IMR-90 (cell line): Measurements from ENCODE around the gene ACTN1. TPM values are rescaled to one million over a fixed set of nuclear protein-coding genes. Genes with fewer than 3 reads are reported as not detected.

ENCODE experiments used
- ATAC-seq: fragments of 200-7000 bp; cut with Tn5 transposase; 2 replicates; pipeline ENCODE4 v1.9.1; 2020; ENCODE audit warnings: low read depth, mild to moderate bottlenecking, moderate library complexity
- BruUV-seq: library from RNA; stranded (reverse); fragments of 400-500 nt; replicated peaks from 2 replicates; lab custom pipeline; 2021; lab: Mats Ljungman, UMichigan
- CTCF ChIA-PET: fragments of 300-600 bp; formaldehyde crosslinking; extraction: SDS; loops from one replicate; lab custom pipeline; 2021; ENCODE audit warnings: antibody characterized with exemption; lab: Yijun Ruan, JAX
- POLR2A ChIA-PET: fragments of 300-600 bp; sonication (Branson Sonifier 250); formaldehyde crosslinking; loops from one replicate; lab custom pipeline; 2022; ENCODE audit warnings: antibody characterized with exemption; ENCODE audit not compliant: unreplicated experiment; lab: Charles Lee
- DNase-seq: peaks from one replicate; pipeline ENCODE4 v3.0.0; 2013
- H2AFZ ChIP-seq: replicated peaks from 2 replicates; pipeline ENCODE3; 2013; ENCODE audit warnings: low read length, mild to moderate bottlenecking; ENCODE audit not compliant: poor library complexity
- H2AK5ac ChIP-seq: 2 replicates; pipeline ENCODE4 v1.6.1; 2013; ENCODE audit warnings: low read depth, low read length, inconsistent platforms
- H2AK9ac ChIP-seq: replicated peaks from 2 replicates; pipeline ENCODE3; 2013; ENCODE audit warnings: mild to moderate bottlenecking, low read depth, low read length, moderate library complexity; ENCODE audit not compliant: poor library complexity
- H2BK120ac ChIP-seq: 2 replicates; pipeline ENCODE4 v1.6.1; 2013; ENCODE audit warnings: low read depth, low read length, inconsistent platforms
- H2BK15ac ChIP-seq: 3 replicates; pipeline ENCODE4 v1.6.1; 2013; ENCODE audit warnings: low read depth, low read length, inconsistent platforms
- H2BK20ac ChIP-seq: 2 replicates; pipeline ENCODE4 v1.6.1; 2013; ENCODE audit warnings: low read depth, mild to moderate bottlenecking, inconsistent platforms, low read length, moderate library complexity
- H2BK5ac ChIP-seq: 2 replicates; pipeline ENCODE4 v1.6.1; 2013; ENCODE audit warnings: mild to moderate bottlenecking, low read depth, low read length, inconsistent platforms; ENCODE audit not compliant: poor library complexity, severe bottlenecking
- H3K14ac ChIP-seq: replicated peaks from 2 replicates; pipeline ENCODE4 v1.6.1; 2013; ENCODE audit warnings: low read depth, low read length, inconsistent platforms
- H3K18ac ChIP-seq: 2 replicates; pipeline ENCODE4 v1.6.1; 2013; ENCODE audit warnings: low read depth, low read length, control low read depth
- H3K23ac ChIP-seq: 2 replicates; pipeline ENCODE4 v1.6.1; 2013; ENCODE audit warnings: low read depth, low read length, inconsistent platforms
- H3K27ac ChIP-seq: 2 replicates; pipeline ENCODE4 v1.5.1; 2013; ENCODE audit warnings: mild to moderate bottlenecking, control low read depth, low read length; ENCODE audit not compliant: insufficient read depth
- H3K27me3 ChIP-seq: 2 replicates; pipeline ENCODE4 v1.6.1; 2013; ENCODE audit warnings: low read length; ENCODE audit not compliant: control insufficient read depth, insufficient read depth
- H3K36me3 ChIP-seq: 2 replicates; pipeline ENCODE4 v1.6.1; 2013; ENCODE audit warnings: low read length, mixed read lengths; ENCODE audit not compliant: control insufficient read depth, insufficient read depth
- H3K4ac ChIP-seq: 2 replicates; pipeline ENCODE4 v1.6.1; 2013; ENCODE audit warnings: low read depth, low read length, inconsistent platforms
- H3K4me1 ChIP-seq: 2 replicates; pipeline ENCODE4 v1.6.1; 2013; ENCODE audit warnings: low read length, mixed read lengths; ENCODE audit not compliant: control insufficient read depth, insufficient read depth
- H3K4me2 ChIP-seq: 2 replicates; pipeline ENCODE4 v1.6.1; 2013; ENCODE audit warnings: low read depth, mild to moderate bottlenecking, control low read depth, low read length, moderate library complexity
- H3K4me3 ChIP-seq: 2 replicates; pipeline ENCODE4 v1.5.1; 2013; ENCODE audit warnings: low read depth, mild to moderate bottlenecking, control low read depth, low read length, moderate library complexity; ENCODE audit not compliant: insufficient read depth
- H3K56ac ChIP-seq: 2 replicates; pipeline ENCODE4 v1.6.1; 2013; ENCODE audit warnings: low read length, inconsistent platforms; ENCODE audit not compliant: insufficient read depth; ENCODE audit errors: extremely low read depth
- H3K79me1 ChIP-seq, 2 experiments: 2 replicates each; pipeline ENCODE4 v1.6.1; 2013; ENCODE audit warnings: low read length in 2 of 2, inconsistent platforms in 1 of 2, low read depth in 1 of 2
- H3K9ac ChIP-seq: 2 replicates; pipeline ENCODE4 v1.6.1; 2013; ENCODE audit warnings: low read depth, low read length, control low read depth
- H3K9me1 ChIP-seq: 2 replicates; pipeline ENCODE4 v1.6.1; 2013; ENCODE audit warnings: low read length, inconsistent platforms; ENCODE audit not compliant: insufficient read depth
- H3K9me3 ChIP-seq: 2 replicates; pipeline ENCODE4 v1.6.1; 2013; ENCODE audit warnings: low read length; ENCODE audit not compliant: control insufficient read depth, insufficient read depth
- H4K20me1 ChIP-seq: 2 replicates; pipeline ENCODE4 v1.6.1; 2013; ENCODE audit warnings: low read length, inconsistent platforms; ENCODE audit not compliant: insufficient read depth
- H4K5ac ChIP-seq: 2 replicates; pipeline ENCODE4 v1.6.1; 2013; ENCODE audit warnings: mild to moderate bottlenecking, low read depth, low read length, control low read depth
- H4K8ac ChIP-seq, 2 experiments: 2 replicates each; pipeline ENCODE4 v1.6.1; 2013; ENCODE audit warnings: low read depth in 2 of 2, low read length in 2 of 2, control low read depth in 1 of 2, inconsistent platforms in 1 of 2
- H4K91ac ChIP-seq: 2 replicates; pipeline ENCODE4 v1.6.1; 2013; ENCODE audit warnings: low read depth, low read length, inconsistent platforms; ENCODE audit not compliant: insufficient read depth
- BHLHE40 ChIP-seq: fragments of 150-350 bp; IDR thresholded peaks from 2 replicates; pipeline ENCODE4 v1.6.1; 2016; ENCODE audit warnings: mild to moderate bottlenecking, low read depth, low read length
- CEBPB ChIP-seq: IDR thresholded peaks from 2 replicates; pipeline ENCODE4 v1.6.1; 2012; ENCODE audit warnings: low read depth, low read length, improper control_type of control experiment
- FOS ChIP-seq: fragments of 150-350 bp; IDR thresholded peaks from 2 replicates; pipeline ENCODE4 v1.6.1; 2016; ENCODE audit warnings: low read depth, low read length
- MAFK ChIP-seq: IDR thresholded peaks from 2 replicates; pipeline ENCODE4 v1.6.1; 2012; ENCODE audit warnings: low read depth, low read length, improper control_type of control experiment
- MAZ ChIP-seq: IDR thresholded peaks from 2 replicates; pipeline ENCODE4 v1.6.1; 2012; ENCODE audit warnings: low read depth, mild to moderate bottlenecking, low read length, improper control_type of control experiment, moderate library complexity, borderline replicate concordance
- NFE2L2 ChIP-seq: fragments of 150-350 bp; IDR thresholded peaks from 2 replicates; pipeline ENCODE4 v1.6.1; 2016; ENCODE audit warnings: low read depth, mild to moderate bottlenecking, low read length
- POLR2A ChIP-seq: IDR thresholded peaks from 2 replicates; pipeline ENCODE4 v1.6.1; 2012; ENCODE audit warnings: mild to moderate bottlenecking, low read depth, low read length
- RAD21 ChIP-seq: IDR thresholded peaks from 2 replicates; pipeline ENCODE4 v1.6.1; 2012; ENCODE audit warnings: low read length, improper control_type of control experiment
- RCOR1 ChIP-seq: IDR thresholded peaks from 2 replicates; pipeline ENCODE4 v1.6.1; 2012; ENCODE audit warnings: mild to moderate bottlenecking, low read length, improper control_type of control experiment; ENCODE audit not compliant: insufficient replicate concordance
- RFX5 ChIP-seq: IDR thresholded peaks from 2 replicates; pipeline ENCODE4 v1.8.0; 2012; ENCODE audit warnings: low read depth, mild to moderate bottlenecking, low read length, moderate library complexity
- SMC3 ChIP-seq: fragments of 150-350 bp; IDR thresholded peaks from 2 replicates; pipeline ENCODE4 v1.6.1; 2016; ENCODE audit warnings: low read depth, mild to moderate bottlenecking, antibody characterized with exemption, low read length, moderate library complexity
- WGBS, 2 experiments: methylation state at CpG; one replicate each; pipeline versions ENCODE4 v1.1.5 to v1.1.7; 2013; ENCODE audit warnings: missing lambda C conversion rate in 2 of 2; ENCODE audit not compliant: insufficient read length in 1 of 2; ENCODE audit errors: extremely low coverage in 2 of 2; 5-methylcytosine and 5-hydroxymethylcytosine counted together
- dilution Hi-C: fragments of 300-500 bp; cut with HindIII; formaldehyde crosslinking; loops from one replicate; pipeline ENCODE4 v1.14.3; 2018; ENCODE audit warnings: low sequenced_read_pairs; ENCODE audit not compliant: unreplicated experiment
- in situ Hi-C: fragments of 300-500 bp; cut with MboI; formaldehyde crosslinking; loops from 3 replicates; pipeline ENCODE4 v1.14.3; 2019; ENCODE audit warnings: low sequenced_read_pairs, inconsistent platforms, mixed read lengths
- intact Hi-C: fragments of 100-400 bp; cut with micrococcal nuclease; formaldehyde crosslinking; loops from 2 replicates; pipeline ENCODE4 v1.10.0; 2022
- polyA plus RNA-seq, 3 experiments: library from polyadenylated mRNA; depleted of rRNA; stranded (reverse); fragments of >200 nt; gene quantifications; 2 replicates each; pipeline ENCODE4 v1.2.3, GENCODE V29; 2012; ENCODE audit warnings: low replicate concordance in 1 of 3
- total RNA-seq: library from RNA; depleted of rRNA; stranded (reverse); fragments of >200 nt; gene quantifications from 2 replicates; pipeline ENCODE4 v1.2.3, GENCODE V29; 2012
- TF ChIP-seq, protein P1 (sequence below): fragments of 150-350 bp; IDR thresholded peaks from 2 replicates; pipeline ENCODE4 v1.6.1; 2017; ENCODE audit warnings: mild to moderate bottlenecking, antibody characterized with exemption, low read length, low read depth
- TF ChIP-seq, protein P2 (sequence below): conservative IDR thresholded peaks from 2 replicates; pipeline ENCODE4 v1.5.1; 2012; ENCODE audit warnings: mild to moderate bottlenecking, low read depth, low read length, improper control_type of control experiment
- TF ChIP-seq, protein P3 (sequence below): fragments of 150-350 bp; IDR thresholded peaks from 2 replicates; pipeline ENCODE4 v1.6.1; 2016; ENCODE audit warnings: low read depth, mild to moderate bottlenecking, low read length, moderate library complexity, borderline replicate concordance

ACTN1 gene
- total and polyA plus RNA-seq, 2 of the 4 experiments (the other 2 are of a cell fraction) = 684 to 766 TPM

DNA sequence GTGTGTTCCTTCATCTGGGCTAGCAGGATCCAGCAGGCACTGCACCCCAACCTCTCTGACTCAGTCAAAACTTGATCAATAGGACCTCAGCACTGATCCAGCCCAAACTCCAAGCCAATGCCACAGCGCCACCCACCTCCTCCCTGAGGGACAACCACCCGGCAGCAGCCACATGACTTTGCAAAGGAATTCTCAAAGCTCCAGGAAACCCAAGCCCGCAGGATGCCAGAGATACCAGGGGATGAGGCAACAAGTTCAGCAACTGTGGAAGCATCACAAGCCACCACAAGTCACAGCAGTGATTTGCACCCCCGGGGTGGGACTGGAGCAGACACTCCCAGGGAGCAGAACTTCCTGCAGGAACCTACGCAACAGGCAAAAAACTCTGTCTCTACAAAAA lies 37.3 kb downstream of the ACTN1 start:
- peak overlapping the region; percentile 80 for H3K14ac ChIP-seq
- H3K18ac ChIP-seq = peak overlapping the region; percentile 64
- no CpG with 5 or more reads among the region's 5 CpGs for WGBS, 2 experiments
- peak overlapping the region; percentile 52; the same call in 1 of the 2 replicates for H4K5ac ChIP-seq
- no peak overlapping the region for H3K56ac ChIP-seq
- H3K9me1 ChIP-seq = peaks cover 61% of the 10 kb centered on the region
- dilution Hi-C loops = no loop called here
- peak overlapping the region; percentile 91 for H2BK5ac ChIP-seq
- H3K4ac ChIP-seq = peak overlapping the region; percentile 88
- H2AFZ ChIP-seq = peak overlapping the region; percentile 38
- H3K23ac ChIP-seq = peak overlapping the region; percentile 91
- H3K4me1 ChIP-seq = peaks cover 72% of the 10 kb centered on the region
- H3K4me2 ChIP-seq = no peak overlapping the region; the same call in 1 of the 2 replicates
- H3K27ac ChIP-seq = peak overlapping the region; percentile 63
- peak; percentile 90 for DNase-seq
- BruUV-seq = no TSS peak
- no peaks in the 10 kb centered on the region for H3K9me3 ChIP-seq
- 0 out of 3 replicates have a peak overlapping the region, but pooled peaks have one; percentile 1 for H2BK15ac ChIP-seq
- peak overlapping the region in 1 of 2 experiments; percentile 73; a peak in 2 of 4 replicates for H4K8ac ChIP-seq
- POLR2A ChIA-PET = no interaction called here
- H2BK20ac ChIP-seq = peak overlapping the region; percentile 62; the same call in 1 of the 2 replicates
- in situ Hi-C loops = no loop called here
- H3K79me1 ChIP-seq = peaks cover 0 to 76% of the 10 kb centered on the region in 2 experiments; a peak in 2 of 4 replicates
- peaks cover 25% of the 10 kb centered on the region for H3K36me3 ChIP-seq
- H3K27me3 ChIP-seq = no peaks in the 10 kb centered on the region
- H4K20me1 ChIP-seq = peaks cover 100% of the 10 kb centered on the region
- CTCF ChIA-PET = interaction anchor here (0.6 to 1.3 kb wide), 6 partner anchors 14 to 166 kb away, joined by 3 to 5 read pairs (median 4); no protein-coding TSS in a partner anchor
- H2BK120ac ChIP-seq = peak overlapping the region; percentile 85
- H3K9ac ChIP-seq = peak overlapping the region; percentile 1; the same call in 1 of the 2 replicates
- intact Hi-C loops = loop anchor here (2.0 kb wide), 1 partner anchor 35 kb away; no protein-coding TSS in a partner anchor
- no peak for TF ChIP-seq POLR2A
- TF ChIP-seq BHLHE40 = peak; percentile 48; the same call in 1 of the 2 replicates
- TF ChIP-seq, protein P1, sequence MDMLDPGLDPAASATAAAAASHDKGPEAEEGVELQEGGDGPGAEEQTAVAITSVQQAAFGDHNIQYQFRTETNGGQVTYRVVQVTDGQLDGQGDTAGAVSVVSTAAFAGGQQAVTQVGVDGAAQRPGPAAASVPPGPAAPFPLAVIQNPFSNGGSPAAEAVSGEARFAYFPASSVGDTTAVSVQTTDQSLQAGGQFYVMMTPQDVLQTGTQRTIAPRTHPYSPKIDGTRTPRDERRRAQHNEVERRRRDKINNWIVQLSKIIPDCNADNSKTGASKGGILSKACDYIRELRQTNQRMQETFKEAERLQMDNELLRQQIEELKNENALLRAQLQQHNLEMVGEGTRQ = peak; percentile 77
- TF ChIP-seq, protein P2, sequence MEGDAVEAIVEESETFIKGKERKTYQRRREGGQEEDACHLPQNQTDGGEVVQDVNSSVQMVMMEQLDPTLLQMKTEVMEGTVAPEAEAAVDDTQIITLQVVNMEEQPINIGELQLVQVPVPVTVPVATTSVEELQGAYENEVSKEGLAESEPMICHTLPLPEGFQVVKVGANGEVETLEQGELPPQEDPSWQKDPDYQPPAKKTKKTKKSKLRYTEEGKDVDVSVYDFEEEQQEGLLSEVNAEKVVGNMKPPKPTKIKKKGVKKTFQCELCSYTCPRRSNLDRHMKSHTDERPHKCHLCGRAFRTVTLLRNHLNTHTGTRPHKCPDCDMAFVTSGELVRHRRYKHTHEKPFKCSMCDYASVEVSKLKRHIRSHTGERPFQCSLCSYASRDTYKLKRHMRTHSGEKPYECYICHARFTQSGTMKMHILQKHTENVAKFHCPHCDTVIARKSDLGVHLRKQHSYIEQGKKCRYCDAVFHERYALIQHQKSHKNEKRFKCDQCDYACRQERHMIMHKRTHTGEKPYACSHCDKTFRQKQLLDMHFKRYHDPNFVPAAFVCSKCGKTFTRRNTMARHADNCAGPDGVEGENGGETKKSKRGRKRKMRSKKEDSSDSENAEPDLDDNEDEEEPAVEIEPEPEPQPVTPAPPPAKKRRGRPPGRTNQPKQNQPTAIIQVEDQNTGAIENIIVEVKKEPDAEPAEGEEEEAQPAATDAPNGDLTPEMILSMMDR = peak; percentile 61
- TF ChIP-seq MAZ = no peak
- TF ChIP-seq SMC3 = peak; percentile 33
- peak; percentile 25; the same call in 1 of the 2 replicates for TF ChIP-seq FOS
- TF ChIP-seq RAD21 = peak; percentile 56
- peak; percentile 97 for TF ChIP-seq CEBPB
- TF ChIP-seq RFX5 = no peak
- TF ChIP-seq, protein P3, sequence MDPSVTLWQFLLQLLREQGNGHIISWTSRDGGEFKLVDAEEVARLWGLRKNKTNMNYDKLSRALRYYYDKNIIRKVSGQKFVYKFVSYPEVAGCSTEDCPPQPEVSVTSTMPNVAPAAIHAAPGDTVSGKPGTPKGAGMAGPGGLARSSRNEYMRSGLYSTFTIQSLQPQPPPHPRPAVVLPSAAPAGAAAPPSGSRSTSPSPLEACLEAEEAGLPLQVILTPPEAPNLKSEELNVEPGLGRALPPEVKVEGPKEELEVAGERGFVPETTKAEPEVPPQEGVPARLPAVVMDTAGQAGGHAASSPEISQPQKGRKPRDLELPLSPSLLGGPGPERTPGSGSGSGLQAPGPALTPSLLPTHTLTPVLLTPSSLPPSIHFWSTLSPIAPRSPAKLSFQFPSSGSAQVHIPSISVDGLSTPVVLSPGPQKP = no peak
- no peak for TF ChIP-seq MAFK
- no peak; the same call in 1 of the 2 replicates for TF ChIP-seq NFE2L2
- TF ChIP-seq RCOR1 = peak; percentile 21
- H2AK9ac ChIP-seq = peak overlapping the region; percentile 13
- H3K4me3 ChIP-seq = no peak overlapping the region
- peak; percentile 54 for ATAC-seq
- peak overlapping the region; percentile 45 for H2AK5ac ChIP-seq
- H4K91ac ChIP-seq = peak overlapping the region; percentile 69
